HS-27A (cell line): ENCODE results near the gene BBLN.

ENCODE experiments used
- DNase-seq: peaks from one replicate; pipeline ENCODE4 v3.0.0-alpha.2; 2012; ENCODE audit warnings: low read depth, missing footprints

The BBLN gene

GRCh38 chr9:128191406-128192046, 31.5 kb downstream of the BBLN start, which contains the start of gene CIZ1:
Gene CIZ1 (minus strand): TSS chr9:128191572. CDS start chr9:128190857, 715 bp downstream.
- DNase-seq, result peak; percentile 34

DNA sequence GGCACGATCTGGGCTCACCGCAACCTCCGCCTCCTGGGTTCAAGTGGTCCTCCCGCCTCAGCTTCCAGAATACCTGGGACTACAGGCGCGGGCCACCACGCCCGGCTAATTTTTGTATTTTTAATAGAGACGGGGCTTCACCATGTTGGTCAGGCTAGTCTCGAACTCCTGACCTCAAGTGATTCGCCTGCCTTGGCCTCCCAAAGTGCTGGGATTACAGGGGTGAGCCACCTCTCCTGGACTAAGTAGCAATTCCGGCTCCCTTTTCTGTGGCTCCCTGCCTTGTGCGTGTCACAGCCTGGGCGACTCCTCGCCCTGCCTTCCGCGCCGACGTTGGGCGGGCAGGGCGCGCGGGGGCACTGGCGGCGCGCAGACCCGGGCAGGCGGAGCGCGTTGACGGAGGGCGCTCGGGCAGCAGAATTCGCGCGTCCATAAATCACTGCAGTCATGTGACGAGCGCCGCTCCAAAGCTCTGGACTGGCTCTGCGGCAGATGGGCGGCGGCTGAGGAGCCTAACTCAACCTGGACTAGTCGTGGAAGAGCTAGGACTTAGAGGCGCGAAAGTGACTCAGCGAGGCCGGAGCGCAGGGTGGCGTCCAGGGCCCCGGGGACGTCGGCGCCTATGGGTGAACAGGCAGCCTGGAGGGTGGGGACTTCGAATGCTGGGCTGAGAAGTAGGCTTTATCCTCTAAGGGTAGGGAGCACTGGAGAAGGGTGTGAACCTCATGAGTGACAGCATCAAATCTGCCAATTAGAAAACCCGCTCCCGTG, 32.7 kb downstream of the BBLN start:
- DNase-seq, result no peak

GRCh38 chr9:128193469-128194096, 33.5 kb downstream of the BBLN start:
- DNase-seq, result no peak

- DNase-seq, result no peak
These were observed 41.6 kb downstream of the BBLN start for GRCh38 chr9:128201441-128202369.

DNA sequence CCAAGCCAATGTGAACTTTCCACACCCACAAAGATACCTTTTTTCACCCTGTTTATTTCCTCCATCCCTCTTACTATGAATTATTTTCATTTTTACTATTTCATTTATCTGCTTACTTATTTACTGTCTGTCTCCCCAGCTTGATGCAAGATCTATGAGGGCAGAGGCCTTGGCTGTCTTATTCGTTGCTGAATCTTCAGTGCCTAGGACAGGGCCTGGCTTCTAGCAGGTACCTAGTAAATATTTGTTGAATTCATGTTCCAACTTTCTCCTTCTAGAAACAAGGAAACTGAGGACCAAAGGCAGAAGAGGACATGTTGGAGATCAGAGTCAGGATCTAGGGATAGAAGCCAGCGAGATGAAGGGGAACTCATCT, 42.6 kb downstream of the BBLN start:
- DNase-seq, result no peak

DNA sequence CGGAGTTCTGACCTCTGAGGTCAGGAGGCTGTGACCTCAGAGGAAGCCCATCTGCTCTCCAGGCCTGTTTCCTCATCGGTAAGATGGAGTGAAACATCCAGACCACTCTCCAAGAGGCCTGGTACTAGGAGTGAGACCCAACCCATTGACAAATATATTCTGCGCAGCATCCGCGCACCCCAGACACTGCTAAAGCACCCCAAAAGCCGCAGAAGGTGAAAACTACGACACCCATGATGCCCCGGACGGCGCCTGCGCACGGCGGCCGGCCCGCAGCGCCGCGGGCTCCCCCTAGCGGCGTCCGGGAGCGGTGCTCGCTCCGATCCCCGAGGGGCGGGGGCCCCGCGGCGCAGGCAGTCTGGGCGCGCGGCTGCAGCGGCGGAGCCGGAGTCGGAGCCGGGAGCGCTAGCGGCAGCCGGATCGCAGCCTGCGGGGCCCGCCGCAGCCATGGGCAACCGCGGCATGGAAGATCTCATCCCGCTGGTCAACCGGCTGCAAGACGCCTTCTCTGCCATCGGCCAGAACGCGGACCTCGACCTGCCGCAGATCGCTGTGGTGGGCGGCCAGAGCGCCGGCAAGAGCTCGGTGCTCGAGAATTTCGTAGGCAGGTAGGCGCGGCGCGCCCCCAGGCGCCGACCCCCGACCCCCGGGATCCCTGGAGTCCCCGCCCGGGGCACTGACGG, 43.1 kb downstream of the BBLN start, which contains the start of gene DNM1:
Gene DNM1 (plus strand): TSS at position 356 of the 683 bp plus-strand sequence. CDS start 92 bp downstream, at position 448.
- peak; percentile 30 for DNase-seq

DNA sequence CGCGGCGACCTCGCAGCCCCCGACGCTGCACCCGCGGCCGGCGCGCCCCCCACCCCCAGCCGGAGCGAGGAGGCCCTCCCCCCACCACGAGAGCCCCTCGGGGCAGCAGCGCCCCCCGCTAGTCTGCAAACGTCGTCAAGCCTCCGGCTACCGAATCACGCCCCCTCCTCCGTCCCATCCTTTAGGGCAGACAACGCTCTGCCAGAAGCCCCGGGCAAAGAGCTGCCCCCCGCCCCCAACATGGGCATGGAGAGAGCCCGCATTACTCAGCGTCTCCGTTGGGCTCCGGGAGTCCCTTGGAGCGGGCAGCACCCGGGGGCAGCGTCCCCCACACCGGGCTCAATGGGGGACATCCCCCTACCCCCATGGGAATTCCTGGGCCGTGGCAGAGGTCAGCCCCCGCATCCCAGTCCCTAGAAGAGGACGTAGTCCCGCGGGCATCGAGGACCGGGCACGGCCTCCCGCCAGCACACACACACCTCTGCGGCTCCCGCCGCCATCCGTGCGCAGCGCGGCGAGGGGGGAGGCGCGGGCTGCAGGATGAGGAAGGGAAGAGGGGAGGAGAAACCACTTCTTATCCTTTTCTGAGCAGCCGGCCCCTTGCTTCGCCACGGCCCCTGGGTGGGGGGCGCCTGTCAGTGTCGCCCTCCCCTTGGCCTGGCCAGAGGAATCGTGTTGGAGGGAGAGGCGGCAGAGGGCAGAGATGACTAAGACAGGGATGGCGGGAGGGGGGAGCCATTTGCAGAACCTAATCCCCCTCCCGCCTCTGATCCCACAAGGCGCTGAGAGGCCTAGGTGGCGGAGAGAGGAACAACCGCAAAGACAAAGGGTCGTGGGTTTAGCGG, 43.9 kb downstream of the BBLN start:
- peak; percentile 19 for DNase-seq

- no peak for DNase-seq
These were observed 44.8 kb downstream of the BBLN start for GRCh38 chr9:128204858-128205257.

DNA sequence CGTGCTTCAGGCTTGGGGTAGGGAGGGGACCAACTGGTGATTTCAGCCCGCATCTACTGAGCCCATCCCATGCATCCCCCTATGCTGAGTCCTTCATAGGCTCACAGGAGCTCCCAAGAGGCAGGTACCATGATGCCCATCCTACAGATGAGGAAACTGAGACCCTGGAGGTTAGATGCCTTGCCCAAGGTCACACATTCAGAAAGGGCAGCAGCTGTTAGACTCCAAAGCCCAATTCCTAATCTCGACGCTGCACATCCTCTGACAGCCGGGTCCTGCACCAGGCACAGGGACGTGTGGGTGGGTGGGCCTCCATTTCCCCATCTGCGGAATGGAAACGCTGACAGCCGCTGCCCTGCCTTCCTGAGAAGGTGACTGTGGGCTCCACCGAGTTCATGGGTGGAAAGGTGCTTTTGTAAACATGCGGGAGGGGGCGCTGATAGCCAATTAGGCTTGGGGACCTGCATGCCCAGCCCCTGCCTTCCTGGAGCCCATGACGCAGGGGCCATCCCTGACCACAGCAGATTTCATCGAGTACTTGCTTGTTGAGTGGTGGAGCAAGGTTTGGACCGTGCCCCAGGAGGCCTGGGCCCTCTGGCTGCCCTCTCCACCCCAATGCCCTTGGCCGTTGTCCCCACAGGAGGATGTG, 45.4 kb downstream of the BBLN start:
- no peak for DNase-seq

DNA sequence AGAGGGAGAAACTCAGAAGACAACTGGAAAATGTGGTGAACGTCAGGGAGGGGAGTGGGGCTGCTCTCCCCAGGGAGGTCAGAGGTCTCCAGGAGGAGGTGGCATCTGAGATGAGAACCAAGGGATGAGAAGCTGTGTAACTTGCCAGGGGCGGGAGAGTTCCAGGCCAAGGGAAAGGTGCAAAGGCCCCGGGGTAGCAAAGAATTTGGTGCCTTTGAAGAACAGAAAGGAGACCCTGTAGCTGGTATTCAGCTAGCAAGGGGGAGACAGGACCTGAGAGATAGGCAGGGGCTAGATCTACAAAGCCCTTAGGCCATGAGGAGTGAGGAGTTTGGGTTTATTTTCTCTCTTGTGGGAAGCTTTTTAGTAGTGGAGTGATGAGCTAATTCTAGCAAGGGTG, 46.4 kb downstream of the BBLN start:
- DNase-seq, result no peak

- DNase-seq, result no peak
These were observed 47.1 kb downstream of the BBLN start for GRCh38 chr9:128206916-128207910.

GRCh38 chr9:128208386-128208785, 48.3 kb downstream of the BBLN start:
- no peak for DNase-seq

DNA sequence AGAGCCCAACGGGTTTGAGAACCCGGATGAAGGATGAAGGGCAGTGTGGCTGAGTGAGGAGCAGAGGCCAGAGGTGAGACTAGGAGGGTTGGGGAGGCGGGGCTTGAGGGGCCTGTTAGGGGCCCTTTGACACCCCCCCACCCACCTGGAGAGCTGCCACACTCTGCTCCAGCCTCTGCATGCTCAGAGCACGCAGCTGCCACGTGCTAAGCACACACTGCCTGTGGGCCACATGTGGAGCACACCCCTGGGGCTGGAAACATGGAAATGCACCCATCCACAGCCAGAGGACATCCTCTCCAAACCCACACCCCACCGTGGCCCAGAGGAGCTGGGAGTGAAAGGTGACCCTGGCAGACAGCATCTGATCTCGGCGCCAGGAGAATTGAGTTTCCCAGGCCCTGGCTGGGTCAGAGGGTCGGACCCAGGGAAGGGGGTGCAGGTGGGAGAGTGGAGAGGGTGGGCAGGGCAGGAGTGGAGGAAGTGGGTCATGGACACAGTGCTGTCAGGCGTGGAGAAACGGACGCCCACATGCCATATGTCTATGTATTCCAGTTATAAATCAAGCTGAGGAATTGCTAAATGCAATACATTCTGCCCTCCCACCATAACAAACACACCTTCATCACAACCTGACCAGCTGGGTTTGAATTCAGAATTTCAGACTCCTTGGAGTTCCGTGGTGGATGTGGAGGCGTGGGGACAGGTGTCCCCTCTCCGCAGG, 49.0 kb downstream of the BBLN start:
- no peak for DNase-seq

DNA sequence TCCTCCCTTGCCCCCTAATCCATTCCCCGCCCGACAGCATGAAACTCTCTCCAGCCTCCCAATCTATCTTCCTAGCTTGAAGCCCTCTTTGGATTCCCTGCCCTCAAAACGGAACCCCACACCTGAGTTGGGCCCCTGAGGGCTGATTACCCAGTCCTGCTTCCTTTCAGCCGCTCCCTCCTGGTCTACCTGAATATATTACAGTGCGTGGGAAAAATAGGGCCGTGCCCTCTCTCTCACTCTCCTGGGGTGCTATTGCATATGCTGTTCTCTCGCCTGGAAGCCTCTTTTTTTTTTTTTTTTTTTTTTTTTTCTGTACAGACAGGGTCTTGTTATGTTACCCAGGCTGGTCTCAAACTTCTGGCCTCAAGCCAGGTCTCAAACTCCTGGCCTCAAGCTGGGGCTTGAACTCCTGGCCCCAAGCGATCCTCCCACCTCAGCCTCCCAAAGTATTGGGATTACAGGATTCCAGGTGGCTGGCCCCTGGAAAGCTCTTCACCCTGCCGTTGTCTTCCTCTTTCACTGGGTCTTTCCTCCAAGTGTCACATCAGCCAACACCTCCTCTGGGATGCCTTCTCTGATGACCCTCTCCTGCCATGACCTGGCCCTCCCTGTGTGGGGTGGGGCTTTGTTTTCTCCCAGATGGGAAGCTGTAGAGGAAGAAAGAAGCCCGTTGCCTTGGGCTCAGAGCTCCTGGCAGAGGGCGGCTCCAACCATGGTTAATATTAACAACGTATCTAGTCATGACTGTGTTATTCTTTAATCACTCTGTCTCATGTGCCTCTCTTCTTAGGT, 51.3 kb downstream of the BBLN start:
- DNase-seq, result no peak

DNA sequence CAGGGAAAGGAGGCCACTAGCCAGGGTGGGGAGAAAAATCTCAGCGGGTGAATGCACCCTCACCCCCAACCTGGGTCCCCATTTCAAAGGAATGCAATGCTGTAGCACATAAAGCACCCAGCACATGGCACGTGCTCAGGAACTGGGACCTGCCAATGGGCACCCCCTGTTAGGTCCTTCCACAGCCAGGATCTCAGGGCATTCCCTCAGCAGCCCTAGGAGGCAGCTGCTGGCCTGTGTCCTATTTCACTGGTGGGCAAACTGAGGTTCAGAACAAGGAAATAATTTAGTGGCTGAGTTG, 51.9 kb downstream of the BBLN start:
- no peak for DNase-seq
